Activated CD4-positive, CD25-positive, alpha-beta regulatory T cell treated with anti-CD3 and anti-CD28 coated beads, Interleukin-2, amount 50 U/mL, for 24 hours (primary cell): ENCODE data around the gene ABCB1.
"Not testable (repeated sequence)": the region's sequence is repeated elsewhere in the genome, so short reads cannot be mapped to it uniquely, and the experiment has no call there.

Source experiments
- ATAC-seq, 2 donors: fragments of 150-1000 bp; cut with Tn5 transposase; one replicate each; pipeline ENCODE4 v1.10.0; 2021; ENCODE audit warnings: mild to moderate bottlenecking in 1 of 2, moderate library complexity in 1 of 2

The ABCB1 gene

DNA sequence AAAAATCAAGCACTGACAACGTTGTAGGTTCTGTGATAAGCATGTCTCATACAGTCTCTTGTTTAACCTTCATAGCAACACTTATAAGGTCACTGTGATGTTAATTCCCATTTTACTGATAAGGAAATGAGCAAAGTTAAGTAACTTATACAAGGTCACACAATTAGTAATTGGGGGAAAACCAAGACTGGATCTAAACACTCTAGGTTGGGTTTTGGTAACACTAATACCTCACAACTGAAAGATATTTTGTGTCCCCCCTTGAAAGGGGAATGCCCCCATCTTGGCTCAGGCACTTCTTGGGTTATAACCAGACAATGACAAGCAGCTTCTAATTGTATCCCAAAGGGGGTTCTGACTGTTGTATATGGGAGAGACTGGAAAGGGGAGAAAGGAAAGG lies 89.2 kb downstream of the ABCB1 start:
- ATAC-seq: peak in 1 of 2 donors; percentile 36

DNA sequence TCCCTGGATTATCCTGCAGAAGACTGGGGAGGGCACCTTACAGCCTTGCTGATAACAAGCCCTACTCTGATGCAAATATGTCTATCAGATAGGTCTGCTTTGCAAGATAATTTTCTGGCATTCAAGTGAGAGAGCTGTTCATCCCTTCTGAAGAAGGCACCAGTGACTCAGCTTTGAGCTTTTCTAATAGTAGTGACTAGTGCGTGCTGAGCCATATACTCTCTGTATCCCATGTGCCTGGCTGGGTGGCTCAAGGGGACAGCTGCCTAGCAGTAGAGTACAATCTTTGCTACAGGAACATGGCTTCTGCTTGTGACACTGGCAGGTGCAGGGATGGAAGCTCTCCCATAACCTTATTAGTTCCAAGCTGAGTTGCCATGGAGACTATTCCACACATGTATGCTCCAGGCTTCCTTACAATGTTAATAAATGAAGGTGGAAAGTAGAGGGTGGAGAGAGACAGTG lies 90.2 kb downstream of the ABCB1 start:
- ATAC-seq: no peak

DNA sequence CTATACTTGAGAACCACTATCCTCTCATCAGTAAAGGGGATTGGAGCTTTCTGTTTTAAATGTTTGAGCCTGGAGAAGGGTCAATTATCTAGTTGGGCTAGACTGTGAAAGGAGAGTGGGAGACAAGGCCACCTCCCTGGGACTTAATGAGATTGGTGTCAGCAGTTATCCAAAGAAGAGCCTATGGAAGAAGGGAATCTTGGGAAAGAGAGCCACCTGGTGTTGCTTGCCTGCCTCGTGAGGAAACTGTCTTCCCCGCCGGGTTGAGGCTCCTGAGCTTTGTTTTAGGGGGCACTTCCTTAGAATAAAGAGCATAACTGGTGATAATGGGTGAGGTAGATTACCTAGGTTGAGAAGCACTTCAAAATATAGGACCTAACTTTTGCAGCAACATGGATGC lies 93.2 kb downstream of the ABCB1 start:
- no peak for ATAC-seq

DNA sequence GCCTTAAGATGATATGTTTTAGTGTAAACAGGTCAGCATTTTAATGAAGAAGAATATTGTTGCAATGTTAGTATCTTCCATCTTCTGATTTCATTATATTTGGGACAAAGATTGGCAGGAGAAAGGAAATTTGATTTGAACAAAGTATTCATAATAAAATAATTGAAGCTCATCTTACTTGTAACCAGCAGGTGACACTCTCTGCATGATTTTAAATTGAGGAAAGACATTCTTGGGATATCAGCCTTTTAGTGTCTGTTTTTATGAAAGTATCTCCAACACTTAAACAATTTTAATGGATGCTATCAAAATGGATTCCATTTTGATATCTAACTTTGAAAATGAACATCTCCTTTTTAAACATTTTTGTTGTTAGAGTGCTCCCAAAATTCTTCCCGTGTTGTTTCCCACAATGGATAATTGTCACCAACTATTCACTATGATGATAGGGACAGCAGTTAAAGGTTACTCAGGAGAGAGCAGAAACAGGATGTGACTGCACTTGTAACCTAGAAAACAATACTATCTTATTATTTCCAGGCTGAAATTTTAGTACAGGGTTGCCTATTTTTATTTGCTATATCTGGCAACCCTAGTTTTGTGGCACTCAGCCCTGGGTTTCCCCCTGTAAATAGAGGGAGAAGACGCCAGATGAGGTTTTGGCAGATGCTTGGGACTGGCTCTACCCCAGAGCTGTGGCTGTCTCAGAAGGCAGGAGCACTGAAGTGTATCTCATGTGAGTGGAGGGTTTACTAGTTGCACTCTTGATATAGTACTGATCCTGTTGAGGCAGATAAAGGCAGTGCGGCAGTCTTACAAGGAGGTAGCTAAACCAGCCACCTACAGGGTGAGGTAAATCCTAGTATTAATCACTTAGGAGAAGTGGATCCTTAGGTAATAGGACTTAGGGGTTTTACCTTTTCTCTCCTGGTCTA lies 94.2 kb downstream of the ABCB1 start:
- ATAC-seq: no peak

DNA sequence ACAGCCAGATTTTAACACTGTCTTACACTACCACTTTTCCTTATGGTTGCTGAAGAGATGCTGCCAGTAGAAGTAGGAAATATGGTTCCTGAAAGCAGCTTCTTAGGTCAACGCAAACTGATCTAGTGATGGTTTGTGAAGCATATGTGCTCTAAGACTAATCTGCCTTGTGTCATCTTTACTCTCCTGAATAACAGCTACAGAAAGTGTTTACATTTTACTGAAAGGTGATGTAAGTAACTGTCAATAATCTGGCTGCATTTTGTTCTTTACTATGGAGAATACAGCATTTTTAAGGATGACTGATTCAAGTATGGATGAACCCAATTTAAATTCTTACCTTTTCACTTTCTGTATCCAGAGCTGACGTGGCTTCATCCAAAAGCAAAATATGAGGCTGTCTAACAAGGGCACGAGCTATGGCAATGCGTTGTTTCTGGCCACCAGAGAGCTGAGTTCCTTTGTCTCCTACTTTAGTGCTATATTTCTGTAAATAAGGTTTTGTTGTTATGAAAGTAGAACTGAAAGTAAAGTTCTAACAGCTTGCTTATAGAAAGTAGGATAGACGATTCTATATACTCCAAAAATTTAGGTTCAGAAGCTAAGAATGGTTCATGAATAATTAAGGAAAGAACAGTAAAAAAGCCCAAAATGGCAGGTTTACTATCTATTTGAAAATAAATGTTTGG lies 95.0 kb downstream of the ABCB1 start:
- no peak for ATAC-seq

DNA sequence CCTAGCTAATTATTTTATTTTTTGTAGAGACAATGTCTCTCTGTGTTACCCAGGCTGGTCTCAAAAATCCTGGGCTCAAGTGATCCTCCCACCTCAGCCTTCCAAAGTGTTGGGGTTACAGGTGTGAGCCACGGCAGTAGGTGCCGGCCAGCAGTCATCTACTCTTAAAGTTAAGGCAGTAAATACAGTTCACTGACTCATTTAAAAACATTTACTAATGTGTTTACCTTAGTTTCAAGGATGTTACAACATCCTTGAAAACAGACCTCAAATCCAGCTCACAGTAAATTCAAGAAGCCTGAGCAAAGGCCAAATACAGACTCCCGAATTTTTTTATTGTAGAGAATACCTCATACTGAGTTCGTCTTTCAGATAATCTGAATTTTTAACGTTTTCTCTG lies 95.6 kb downstream of the ABCB1 start:
- no peak for ATAC-seq

DNA sequence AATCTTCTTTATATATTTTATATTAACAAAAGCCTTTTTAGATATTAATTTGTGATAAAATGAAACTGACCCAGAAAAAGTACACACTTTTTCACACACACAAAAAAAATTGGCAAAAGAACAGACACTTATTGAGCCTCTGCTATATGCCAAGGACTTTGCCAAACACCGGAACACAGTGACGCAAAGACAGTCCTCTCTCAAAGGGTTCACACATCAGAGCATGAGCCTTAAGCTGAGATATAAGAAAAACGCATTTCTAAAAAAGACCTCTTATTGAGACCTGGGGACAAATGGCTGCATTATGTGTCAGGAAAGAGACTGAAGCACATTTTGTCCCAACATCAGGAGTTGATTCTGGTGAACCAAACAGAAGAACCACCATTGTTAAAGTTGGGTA lies 101.2 kb downstream of the ABCB1 start:
- no peak for ATAC-seq

DNA sequence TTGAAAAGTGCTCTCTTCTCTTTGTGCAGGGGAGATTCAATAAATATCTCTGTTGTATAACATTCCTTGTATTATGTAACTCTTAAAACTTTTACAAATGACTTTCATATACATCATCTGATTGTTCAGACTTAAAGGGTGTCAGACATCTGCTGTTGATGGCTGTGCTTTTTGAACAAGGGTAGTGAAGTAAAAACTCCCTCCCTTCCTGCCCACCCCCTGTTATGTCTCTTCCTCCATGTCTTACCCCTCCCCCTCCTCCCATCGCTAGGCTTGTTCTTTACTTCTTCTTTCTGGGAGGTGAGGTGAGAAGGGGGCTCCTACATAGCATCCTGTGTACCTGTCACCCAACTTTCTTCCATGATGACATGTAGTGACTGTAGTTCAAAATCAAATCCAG lies 101.8 kb downstream of the ABCB1 start:
- ATAC-seq: no peak

DNA sequence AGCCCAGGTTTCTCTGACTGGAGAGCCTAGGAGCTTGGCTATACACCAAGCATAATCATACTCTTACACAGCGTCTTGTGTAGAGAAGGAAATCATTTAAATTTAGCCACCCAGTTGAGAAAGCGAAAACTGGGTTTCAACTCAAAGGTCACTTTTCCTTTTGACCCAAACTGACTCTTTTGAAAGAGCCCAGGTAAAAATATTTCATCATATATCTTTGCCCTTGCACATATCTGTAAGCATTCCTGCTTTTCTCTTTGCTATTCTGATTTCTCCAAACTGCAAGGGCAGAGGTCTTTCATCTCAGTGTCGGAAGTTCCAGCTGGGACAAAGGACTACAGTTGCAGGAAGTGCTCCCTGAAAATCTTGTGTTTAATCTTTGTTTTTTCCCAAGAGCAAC lies 103.2 kb downstream of the ABCB1 start:
- no peak for ATAC-seq

DNA sequence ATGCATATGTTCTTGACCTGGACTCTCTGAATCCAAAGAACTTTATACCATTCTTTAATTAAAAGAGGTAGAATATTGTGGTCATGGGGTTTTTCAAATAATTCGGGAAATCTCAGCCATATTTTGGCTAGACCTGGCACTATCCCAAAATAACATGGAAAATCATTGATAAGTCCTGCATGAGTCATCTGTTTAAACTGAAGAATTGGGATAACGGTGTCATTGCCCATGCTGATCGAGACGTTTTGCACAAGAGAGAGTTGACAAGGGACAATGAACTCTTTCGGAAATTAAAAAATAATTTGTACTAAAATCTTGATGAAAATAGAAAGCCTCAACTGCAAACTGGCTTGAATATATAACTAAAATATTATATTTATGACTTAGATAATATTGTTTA lies 105.3 kb downstream of the ABCB1 start:
- ATAC-seq: no peak

DNA sequence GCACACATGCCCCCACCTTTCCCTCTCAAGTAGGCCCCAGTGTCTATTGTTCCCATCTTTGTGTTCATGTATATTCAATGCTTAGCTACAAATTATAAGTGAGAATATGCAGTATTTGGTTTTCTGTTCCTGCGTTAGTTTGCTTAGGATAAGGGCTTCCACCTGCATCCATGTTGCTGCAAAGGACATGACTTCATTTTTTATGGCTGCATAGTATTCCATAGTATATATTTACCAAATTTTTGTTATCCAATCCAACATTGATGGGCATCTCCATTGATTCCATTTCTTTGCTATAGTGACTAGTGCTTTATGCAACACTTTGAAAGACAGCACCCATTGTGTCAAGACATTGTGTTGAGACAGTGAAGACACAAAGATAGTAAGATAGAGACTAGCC lies 106.2 kb downstream of the ABCB1 start:
- ATAC-seq: no peak

DNA sequence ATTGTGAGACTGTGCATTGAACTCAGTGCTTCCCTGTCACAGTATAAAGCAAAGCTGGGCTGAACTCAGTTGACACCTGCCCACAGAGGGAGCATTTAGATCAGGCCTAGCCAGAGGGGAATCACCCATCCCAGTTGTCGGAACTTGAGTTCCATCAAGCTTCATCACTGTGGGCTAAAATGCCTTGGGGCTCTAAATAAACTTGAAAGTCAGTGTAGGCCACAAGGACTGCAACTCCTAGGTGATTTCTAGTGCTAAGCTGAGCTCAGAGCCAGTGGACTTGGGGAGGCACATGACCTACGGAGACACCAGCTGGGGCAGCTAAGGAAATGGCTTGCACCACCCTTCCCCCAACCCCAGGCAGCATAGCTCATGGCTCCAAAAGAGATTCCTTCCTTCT lies 117.6 kb downstream of the ABCB1 start:
- ATAC-seq: no peak

DNA sequence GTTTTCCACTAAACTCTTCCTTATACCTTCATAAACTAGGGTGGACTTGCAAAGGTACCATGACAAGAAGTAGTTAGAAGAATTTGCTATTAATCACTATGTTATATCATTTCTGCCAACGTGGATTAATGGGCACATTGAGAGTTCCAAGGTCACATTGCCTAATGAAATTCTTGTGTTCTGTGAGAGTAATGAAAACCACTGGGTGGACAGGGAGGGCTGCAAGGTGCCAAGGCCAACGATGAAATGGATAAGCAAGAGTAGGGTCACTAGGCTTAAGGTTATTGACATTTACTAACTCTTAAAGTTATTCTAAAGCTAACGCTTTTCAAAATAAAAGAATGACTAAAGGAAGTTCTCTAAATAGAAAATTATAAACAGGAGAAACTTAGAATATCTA lies 118.6 kb downstream of the ABCB1 start:
- ATAC-seq: no peak

DNA sequence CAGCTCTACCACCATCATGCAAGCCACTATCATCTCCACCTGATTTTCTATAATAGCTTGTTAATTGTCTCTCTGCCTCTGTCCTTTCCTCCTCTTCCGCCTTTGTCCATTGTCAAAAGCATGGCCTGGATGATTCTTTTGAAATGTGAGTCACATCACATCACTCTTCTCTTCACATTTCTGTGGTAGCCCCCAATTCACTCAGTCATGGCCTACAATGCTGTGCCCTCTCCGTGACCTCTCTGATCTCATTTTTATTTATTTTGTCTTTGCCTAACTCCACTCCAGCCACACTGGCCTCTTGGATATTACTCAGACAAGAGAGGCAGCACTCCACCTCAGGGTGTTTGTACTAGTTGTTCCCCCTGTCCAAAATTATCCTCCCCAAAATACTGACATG lies 120.3 kb downstream of the ABCB1 start:
- ATAC-seq: no peak

DNA sequence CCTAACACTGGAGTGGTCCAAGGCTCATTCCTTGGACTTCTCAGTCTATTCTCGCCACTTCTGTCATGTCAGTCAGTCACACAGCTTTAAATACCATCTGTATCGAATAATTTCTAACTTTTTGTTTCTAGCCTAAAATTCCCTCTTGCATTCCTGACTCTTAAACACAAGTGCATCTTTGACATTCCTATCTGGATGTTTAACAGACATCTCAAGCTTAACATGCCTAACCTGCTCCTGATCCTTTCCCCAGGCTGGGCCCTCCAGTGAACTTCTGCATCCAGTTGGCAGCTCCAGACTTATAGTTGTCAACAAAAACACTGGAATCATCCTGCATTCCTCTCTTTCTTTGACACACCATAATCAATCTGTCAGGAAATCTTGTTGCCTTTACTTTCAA lies 120.7 kb downstream of the ABCB1 start:
- ATAC-seq: no peak

DNA sequence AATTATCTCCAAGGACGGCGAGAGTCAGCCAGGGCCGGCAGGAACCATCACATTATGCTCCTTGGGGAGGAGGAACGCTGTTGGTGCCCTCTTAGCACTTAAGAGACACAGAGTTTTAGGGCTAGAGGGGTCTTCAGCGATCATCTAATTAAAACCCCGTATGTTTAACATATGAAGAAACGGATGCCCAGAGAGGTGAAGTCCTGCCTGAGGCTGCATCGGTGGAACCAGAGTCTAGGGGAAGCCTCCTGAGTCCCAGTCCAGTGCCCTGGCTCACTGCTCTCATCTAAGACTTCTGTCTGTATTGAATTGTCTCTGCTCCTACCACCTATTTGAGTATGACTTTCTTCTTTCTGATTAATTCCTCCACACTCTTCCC lies 124.5 kb downstream of the ABCB1 start:
- ATAC-seq: no peak

DNA sequence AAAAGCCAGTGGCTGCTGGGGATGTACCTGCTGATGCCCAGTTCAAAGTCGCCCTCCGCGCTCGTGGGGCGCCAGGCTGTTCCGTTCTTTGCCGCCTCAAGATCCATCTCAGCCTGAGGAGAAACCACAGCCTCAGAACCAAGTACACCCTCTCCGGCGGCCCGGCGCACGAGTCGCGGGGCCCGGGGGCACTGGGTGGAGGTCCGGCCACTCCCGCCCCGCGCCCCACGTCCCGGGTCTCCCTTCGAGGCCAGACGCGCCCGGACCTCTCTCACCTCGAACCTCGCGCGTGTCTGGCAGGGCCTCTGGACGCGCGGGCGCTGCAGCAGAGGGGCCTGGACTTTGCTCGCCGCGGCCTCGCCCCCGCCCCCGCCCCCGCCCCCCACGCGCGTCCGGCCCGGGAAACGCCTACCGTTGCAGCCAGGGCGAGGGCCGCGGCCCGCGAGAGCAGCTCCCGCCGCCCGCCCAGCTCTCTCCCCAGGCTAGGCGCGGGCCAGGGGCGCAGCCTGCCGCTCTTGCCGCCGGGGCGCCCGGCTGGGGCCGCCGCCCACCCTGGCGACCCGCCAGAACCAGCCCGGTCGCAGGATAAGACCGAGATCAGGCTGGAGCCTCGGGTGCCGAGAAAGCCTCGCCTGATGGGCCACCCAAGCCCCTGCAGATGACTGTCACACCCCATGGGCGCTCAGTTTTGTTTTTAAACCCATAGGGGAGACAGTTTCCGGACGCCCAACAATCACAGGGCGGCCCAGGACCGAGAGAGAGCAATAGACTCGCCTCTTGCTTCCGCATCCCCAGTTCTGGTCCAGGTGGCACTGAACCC lies 125.1 kb downstream of the ABCB1 start, which contains the start of gene ABCB4:
TSS of gene ABCB4 (minus strand) at position 322 of the 820 bp plus-strand sequence. CDS start at position 107, 215 bp downstream.
- ATAC-seq: peak in 1 of 2 donors; percentile 12

DNA sequence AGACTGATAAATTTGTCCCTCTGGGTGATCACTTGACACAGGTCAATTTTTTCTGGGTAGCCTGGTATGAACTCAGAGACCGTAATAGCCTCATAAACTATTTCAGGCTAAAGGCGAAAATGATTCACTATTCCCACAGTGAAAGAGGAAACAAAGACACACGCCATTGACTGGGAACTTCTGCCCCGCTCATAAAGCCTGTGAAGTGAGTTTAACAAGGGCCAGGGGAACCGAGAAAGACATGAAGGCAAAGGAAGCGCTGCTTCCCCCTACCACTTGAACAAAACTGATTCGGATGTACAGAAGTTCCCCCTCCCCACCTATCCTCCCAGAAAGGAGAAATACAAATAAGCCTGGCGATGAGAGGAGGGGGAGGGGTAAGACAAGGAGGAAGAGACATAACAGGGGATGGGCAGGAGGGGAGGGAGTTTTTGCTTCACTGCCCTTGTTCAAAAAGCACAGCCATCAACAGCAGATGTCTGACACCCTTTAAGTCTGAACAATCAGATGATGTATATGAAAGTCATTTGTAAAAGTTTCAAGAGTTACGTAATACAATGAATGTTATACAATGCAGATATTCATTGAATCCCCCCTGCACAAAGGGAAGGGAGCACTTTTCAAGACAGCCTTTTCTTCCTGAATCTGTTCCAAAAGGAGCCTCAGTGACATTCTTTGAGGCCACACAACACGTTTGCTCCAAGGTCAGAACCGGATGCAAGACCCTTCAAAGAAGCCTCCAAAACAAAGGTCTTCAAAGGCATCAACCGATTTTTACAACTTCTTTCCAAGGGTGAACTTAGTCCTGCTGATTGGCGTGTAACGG lies 125.9 kb downstream of the ABCB1 start:
- ATAC-seq: peak; percentile 51 to 56

DNA sequence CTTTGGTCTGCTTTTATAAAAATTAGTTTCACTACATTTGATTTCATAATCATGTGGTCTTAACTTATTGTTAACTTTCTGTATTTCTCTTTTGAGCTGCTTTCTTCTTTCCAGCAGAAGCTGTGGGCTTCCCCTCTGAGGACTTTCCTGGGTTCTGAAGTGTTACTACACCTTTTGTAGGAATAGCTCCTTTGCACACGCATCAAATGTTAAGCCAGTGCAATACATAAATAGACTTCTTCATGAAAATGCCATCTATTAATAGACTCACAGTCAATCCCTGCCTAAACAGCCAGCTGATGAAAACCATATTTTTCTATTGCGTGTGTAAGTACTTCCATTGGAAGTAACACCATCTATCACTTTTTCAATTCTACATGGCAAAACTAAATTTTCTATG lies 126.7 kb downstream of the ABCB1 start:
- peak in 1 of 2 donors; percentile 8 for ATAC-seq

DNA sequence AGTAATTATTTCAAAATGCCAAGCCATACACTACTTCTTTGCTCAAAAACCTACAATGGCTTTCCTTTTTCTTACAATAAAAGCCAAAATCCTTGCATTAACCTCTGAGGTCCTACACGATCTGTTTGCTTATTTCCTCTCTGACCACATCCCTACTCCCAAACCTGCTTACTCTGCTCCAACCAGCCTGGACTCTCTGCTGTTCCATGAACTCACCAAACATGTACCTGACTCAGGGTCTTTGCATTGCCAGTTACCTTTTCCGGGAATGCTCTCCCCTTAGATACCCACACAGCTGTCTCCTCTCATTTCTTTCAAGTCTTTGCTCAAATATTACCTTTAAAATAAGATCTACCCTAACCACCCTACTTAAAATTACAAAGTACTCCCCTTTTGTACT lies 127.5 kb downstream of the ABCB1 start:
- ATAC-seq: no peak

DNA sequence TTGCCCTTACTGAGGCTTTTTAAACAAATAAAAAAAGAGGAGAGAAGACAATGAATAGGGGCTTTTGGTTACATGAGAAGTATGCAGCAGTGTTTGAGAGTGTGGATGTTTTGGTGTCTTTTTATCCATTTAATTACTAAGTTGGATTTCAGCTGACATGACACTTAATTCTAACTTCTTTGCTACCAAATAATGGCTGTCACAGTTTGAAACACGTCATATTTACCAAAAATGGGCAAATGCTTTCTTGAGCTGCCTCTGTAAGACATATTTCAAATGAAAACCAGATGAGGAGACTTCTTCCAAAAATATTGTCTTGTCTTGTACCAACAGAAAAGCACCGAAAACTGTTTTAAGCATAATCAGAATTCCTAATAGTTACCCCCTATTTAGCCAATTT lies 129.2 kb downstream of the ABCB1 start:
- no peak for ATAC-seq

DNA sequence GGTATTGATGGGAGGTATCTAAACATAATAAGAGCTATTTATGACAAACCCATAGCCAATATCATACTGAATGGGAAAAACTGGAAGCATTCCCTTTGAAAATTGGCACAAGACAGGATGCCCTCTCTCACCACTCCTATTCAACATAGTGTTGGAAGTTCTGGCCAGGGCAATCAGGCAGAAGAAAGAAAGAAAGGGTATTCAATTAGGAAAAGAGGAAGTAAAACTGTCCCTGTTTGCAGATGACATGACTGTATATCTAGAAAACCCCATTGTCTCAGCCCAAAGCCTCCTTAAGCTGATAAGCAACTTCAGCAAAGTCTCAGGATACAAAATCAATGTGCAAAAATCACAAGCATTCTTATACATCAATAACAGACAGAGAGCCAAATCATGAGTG lies 131.5 kb downstream of the ABCB1 start:
- not testable (repeated sequence) for ATAC-seq
